LNCaP clone FGC (cell line): Measurements from ENCODE around the gene PTER.

Source experiments
- DNase-seq: peaks from one replicate; pipeline ENCODE4 v3.0.0-alpha.2; 2011; ENCODE audit warnings: low read depth
- H3K4me3 ChIP-seq: 2 replicates; pipeline ENCODE4 v1.5.1; 2011; ENCODE audit warnings: mild to moderate bottlenecking, low read depth, low read length, control low read depth
- CTCF ChIP-seq: IDR thresholded peaks from 2 replicates; pipeline ENCODE4 v1.5.1; 2012; ENCODE audit warnings: mild to moderate bottlenecking; ENCODE audit not compliant: control insufficient read depth, insufficient read depth; ENCODE audit errors: extremely low read depth

Gene PTER

DNA sequence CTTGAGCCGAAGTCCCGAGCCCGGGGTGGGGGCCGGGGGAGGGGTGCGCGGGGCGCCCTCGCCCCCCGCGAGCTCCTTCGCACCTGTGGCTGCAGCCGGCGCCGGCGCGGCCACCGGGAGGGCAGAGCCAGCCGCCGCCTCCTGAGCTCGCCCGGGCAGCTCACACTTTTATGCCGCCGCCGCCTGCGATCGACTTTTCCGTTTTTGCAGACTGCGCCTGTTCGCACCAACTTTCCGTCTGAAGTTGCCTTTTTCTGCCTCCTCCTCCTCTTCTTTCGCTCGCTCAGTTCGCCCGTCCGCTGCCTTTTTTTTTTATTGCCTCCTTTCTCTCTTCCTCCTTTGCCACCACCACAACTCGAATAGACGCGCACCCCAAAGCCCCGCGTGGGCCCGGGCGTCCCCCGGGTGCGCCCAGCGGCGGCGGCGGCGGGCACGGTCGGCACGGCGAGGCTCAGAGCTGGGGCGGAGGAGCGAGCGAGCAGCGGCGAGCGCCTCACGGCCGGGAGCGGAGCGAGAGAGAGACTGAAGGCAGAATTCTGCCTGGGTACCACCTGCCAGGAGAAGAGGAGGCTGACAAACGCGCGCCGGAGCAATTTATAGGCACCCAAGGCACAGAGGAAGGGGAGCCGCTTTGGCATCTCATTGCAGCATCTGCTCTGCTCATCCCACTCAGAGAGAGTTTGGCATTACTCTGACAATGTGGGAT lies 84.7 kb downstream of the PTER start, which contains the start of gene C1QL3:
Gene C1QL3, minus strand, starts transcription at position 569 of the 706 bp plus-strand sequence. CDS start 814 bp downstream, outside the sequence.
- peak within 1 kb of the TSS; percentile 31 for H3K4me3 ChIP-seq
- DNase-seq = no peak
- no peak for TF ChIP-seq CTCF

GRCh38 chr10:16527452-16527851 lies 90.6 kb downstream of the PTER start:
- no peak for TF ChIP-seq CTCF
- no peak for DNase-seq
- no peak overlapping the region for H3K4me3 ChIP-seq

DNA sequence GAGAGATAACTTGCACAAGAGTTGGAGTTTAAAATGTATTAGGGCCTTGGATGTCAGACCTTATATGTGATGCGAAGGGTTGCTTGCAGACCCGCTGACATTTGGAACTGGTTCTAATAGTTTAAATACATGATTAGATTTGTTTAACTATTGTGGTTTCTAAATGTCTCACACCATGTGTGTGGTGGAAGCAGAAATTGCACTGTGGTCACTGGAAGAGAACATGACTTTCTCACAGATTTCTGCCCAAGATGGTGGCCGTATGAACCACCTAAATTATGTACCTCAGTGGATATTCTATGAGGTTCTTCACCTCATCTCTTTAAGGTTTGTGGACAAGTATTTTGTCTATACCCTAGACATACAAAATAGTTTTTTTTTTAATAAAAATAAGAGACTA lies 93.0 kb downstream of the PTER start:
- no peak for TF ChIP-seq CTCF
- no peak for DNase-seq
- H3K4me3 ChIP-seq = no peak overlapping the region

GRCh38 chr10:16536155-16536554 lies 99.3 kb downstream of the PTER start:
- no peak for DNase-seq
- H3K4me3 ChIP-seq = no peak overlapping the region
- no peak for TF ChIP-seq CTCF

DNA sequence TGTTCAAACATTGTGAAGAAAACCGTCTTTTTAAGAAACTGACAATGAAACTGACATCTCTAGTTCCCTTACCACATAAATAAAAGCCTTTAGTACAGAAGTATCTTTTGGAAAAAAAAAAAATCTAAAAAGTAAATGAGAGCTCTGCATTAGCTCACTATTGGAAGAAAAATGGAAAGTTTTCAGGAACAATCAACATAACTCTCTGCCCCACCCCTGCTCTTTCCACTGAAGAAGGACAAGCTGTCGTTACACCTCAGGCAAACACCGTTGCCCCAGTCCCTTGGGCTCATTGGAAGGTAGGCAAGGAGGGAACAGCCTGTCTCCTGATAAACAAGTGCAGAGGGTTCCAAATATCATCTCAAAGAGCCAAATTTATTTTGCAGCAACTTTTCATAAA lies 107.3 kb downstream of the PTER start:
- H3K4me3 ChIP-seq = no peak overlapping the region
- TF ChIP-seq CTCF = no peak
- DNase-seq = no peak

DNA sequence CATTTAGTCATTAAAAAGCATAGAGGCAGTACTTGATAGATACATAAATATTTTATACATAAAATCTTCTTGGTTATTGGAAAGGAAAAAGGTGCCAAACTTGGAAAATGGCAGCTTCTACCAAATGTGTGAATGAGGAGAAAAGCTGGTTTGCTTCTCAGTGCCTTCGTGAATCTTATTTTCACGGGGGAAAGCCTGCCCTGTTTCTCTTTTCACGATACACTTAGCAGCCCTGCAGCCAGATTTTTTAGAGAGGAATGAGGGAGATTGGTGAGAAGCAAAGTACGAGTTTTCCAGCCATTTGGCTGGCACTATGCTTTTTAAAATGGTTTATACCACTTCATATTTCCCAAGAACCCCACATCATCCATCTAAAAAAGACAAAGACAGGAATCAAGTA lies 107.8 kb downstream of the PTER start:
- DNase-seq = no peak
- TF ChIP-seq CTCF = no peak
- H3K4me3 ChIP-seq = no peak overlapping the region
